A204.1 (cell line): ENCODE measurements around the gene HSPB6.
"Not testable (repeated sequence)": the region's sequence is repeated elsewhere in the genome, so short reads cannot be mapped to it uniquely, and the experiment has no call there.

Experiments
- FAIRE-seq: peaks from 2 replicates; lab custom pipeline; 2012; peaks lifted over from hg19 to GRCh38; lab: Jason Lieb, UNC

The HSPB6 gene

GRCh38 chr19:35785339-35785627, 28.5 kb upstream of the HSPB6 start:
- FAIRE-seq, result no peak

GRCh38 chr19:35784503-35785338, 27.9 kb upstream of the HSPB6 start:
- no peak for FAIRE-seq

DNA sequence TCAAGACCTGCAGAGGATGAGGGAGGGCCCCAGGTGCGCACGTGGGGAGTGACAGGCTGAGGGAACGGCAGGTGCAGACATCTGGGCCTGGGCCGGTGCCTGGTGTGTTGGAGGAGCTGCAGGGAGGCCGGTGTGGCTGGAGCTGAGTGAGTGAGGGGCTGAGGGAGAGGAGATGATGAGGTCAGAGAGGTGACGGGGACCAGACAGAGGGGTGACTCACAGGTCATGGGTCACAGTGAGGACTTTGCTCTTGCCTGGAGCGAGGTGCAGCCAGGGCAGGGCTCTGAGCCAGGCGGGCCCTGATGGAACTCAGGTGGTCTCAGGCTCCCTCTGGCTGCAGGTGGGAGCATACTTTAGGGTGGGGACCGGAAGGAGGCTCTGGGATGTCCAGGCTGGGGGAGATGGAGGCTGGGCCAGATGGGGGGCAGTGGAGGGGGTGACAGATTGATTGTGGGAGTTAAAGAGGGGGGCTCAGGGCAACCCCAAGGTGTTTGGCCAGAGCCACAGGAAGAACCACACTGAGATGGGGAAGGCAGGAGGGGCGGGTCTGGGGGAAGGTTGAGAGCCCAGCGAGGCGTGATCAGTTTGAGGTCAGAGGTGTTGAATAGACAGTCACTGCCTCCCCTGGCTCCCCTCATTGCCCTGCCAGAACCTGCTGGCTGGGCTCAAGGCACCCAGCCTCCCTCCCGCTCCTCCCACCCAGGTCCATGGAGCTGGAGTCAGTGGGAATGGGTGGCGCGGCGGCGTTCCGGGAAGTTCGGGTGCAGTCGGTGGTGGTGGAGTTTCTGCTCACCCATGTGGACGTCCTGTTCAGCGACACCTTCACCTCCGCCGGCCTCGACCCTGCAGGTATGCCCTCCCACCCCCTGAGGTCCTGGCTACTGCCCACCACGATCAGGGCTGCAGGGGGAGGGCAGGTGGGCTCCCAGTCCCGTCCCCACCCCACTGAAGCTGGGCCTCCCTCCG, 26.9 kb upstream of the HSPB6 start:
- no peak for FAIRE-seq

GRCh38 chr19:35782589-35782988, 25.8 kb upstream of the HSPB6 start:
- FAIRE-seq, result no peak

DNA sequence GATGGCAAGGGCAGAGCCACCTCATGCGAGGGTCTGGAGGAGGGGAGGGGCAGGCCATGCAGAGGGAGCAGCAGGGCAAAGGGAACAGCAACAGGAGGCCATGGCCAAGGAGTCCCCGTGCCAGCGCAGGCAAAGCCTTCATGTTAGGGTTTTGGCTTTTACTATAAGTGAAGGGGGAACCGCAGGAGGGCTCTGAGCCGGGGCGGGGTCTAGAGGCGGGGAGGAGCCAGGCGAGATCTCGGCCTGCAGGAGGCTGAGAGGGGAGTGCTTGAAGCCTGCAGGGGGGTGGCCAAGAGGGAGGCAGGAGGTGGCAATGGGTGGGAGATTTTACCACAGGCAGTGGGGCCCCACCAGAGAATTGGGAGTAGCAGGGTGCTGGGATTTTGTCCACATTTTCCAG, 24.8 kb upstream of the HSPB6 start:
- no peak for FAIRE-seq

DNA sequence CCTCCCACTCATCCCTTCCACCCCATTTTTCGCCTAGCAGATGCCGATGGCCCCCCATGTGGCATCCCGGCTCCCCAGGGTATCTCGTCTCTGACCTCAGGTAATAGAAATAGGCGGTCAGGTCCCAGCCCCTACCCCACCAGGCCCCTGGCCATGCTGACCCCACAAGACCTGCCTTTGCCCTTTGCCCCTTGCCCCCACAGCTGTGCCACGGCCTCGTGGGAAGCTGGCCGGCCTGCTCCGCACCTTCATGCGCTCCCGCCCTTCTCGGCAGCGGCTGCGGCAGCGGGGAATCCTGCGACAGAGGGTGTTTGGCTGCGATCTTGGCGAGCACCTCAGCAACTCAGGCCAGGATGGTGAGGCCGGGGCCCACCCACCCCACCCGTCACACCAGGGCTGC, 23.9 kb upstream of the HSPB6 start:
- no peak for FAIRE-seq

DNA sequence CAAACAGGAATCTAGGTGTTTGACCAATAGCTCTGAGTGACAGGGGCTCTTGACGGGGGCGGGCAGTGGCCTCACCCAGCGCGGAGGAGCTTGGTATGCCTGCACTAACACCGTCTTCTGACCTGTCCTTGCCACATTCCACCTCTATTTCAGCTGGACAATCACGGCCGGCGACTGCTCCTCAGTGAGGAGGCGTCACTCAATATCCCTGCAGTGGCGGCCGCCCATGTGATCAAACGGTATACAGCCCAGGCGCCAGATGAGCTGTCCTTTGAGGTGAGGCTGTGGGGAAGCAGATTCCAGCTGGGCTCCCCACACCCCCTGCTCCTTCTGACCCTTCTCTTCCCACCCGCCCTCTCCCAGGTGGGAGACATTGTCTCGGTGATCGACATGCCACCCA, 23.2 kb upstream of the HSPB6 start:
- FAIRE-seq, result no peak

- FAIRE-seq, result no peak
Measured at GRCh38 chr19:35779033-35779432, 22.2 kb upstream of the HSPB6 start.

DNA sequence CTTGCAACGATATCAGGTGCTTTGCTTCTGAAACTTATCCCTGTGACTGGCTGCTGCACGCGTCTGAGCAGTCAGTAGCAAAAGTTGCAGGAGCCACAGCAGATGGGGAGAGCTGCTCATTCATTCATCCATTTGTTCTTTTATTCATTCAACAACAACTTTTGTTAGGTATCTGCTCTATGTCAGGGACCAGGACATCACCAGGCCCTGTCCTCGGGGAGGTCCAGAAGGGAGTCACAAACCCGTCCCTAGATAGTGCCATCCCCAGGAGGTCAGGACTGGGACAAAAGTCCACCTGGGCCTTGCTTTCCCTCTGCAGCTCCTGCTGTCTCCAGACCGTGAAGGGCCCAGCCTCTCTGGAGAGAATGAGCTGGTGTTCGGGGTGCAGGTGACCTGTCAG, 21.1 kb upstream of the HSPB6 start:
- FAIRE-seq, result no peak

DNA sequence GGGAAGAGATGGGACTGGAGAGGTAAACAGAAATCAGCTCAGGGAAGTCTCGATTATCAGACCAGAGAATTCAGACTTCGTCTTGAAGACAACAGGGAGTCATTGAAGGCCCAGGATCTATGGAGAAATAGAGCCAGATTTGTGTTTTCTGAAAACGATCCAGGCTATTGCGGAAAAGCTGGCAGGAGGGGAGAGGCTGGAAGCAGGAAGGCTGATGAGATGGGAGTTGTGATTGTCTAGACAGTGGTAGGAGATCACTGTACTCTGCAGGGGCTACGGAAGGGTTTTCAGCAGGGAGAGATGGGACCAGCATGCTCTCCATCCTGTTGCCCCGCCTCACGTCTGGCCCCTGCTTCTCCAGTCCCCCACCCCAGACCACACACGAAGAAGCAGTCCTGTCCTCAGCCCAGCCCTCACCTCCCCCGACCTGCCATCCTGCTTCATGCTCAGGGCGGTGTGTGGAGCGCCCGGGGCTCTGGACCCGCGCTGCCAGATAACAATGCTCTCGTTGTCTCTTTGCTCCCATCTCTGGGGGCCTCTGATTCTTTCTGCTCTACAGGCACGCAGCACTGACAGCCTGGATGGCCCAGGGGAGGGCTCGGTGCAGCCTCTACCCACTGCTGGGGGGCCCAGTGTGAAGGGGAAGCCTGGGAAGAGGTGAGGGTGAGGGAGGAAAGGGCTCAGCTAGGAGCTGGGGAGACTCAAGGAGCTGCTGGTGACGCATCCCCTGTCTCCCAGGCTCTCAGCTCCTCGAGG, 20.4 kb upstream of the HSPB6 start:
- FAIRE-seq, result no peak

- FAIRE-seq, result no peak
Measured at GRCh38 chr19:35776102-35776788, 19.4 kb upstream of the HSPB6 start.

- peak; percentile 91 for FAIRE-seq
Measured at GRCh38 chr19:35775298-35776101, 18.7 kb upstream of the HSPB6 start, which contains the start of gene ARHGAP33. Gene ARHGAP33, plus strand, starts transcription at chr19:35775564. Its CDS starts 95 bp downstream, at chr19:35775659.

DNA sequence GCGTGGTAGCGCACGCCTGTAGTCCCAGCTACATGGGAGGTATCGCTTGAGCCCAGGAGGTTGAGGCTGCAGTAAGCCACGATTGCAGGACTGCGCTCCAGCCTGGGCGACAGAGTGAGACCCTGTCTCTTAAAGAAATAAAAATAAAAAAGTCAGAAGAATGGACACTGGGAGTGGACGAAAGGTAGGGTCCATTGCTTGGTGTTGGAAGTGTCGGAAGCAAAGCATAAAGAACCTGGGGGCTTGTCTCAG, 18.1 kb upstream of the HSPB6 start:
- FAIRE-seq, result no peak

- no peak for FAIRE-seq
Measured at GRCh38 chr19:35774274-35775045, 17.6 kb upstream of the HSPB6 start.

DNA sequence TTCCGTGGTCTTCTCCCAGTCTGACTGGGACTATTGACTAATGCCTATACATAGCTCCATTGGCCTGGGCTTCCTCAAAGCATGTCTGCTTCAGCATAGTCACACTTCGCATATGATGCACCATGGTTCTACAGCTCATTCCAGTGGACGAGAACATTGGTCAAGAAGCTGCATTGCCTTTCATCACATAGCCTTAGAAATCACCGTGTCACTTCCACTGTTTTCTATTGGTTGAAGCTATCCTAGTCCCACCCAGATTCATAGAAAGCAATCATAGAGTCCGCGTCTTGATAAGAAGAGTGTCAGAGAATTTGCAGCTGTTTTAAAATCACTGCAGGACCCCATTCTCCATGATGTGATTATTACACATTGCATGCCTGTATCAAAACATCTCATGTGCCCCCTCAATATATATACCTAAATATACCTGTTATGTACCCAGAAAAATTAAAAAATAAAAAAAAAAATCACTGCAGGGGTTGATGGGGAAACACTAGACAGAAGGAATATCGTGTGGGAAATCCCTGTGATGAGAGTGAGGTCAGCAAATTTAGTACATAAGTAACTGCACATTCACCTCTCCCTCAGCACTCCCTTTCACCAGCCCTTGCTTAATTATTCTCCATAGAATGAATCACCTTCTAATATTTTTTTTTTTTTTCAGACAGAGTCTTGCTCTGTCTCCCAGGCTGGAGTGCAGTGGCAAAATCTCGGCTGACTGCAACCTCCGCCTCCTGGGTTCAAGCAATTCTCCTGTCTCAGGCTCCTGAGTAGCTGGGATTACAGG, 16.4 kb upstream of the HSPB6 start:
- no peak for FAIRE-seq

GRCh38 chr19:35772362-35772761, 15.5 kb upstream of the HSPB6 start:
- FAIRE-seq, result not testable (repeated sequence)

DNA sequence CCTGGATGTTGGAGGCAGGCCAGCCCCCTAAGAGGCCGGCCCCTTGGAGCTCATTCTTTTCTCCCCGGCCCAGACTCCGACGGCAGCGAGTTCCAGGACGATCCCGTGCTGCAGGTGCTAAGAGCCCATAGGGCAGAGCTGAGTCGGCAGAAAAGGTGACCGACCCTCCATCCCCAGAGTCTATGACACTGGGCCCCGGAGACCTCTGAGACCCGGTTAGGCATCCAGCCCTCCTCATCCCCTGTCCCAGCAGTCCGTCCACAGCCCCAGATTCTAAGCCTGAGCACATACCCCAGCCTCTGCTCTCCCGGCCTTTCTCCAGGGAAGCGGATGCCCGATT, 11.2 kb upstream of the HSPB6 start:
- no peak for FAIRE-seq

- no peak for FAIRE-seq
Measured at GRCh38 chr19:35767288-35768081, 10.7 kb upstream of the HSPB6 start.

DNA sequence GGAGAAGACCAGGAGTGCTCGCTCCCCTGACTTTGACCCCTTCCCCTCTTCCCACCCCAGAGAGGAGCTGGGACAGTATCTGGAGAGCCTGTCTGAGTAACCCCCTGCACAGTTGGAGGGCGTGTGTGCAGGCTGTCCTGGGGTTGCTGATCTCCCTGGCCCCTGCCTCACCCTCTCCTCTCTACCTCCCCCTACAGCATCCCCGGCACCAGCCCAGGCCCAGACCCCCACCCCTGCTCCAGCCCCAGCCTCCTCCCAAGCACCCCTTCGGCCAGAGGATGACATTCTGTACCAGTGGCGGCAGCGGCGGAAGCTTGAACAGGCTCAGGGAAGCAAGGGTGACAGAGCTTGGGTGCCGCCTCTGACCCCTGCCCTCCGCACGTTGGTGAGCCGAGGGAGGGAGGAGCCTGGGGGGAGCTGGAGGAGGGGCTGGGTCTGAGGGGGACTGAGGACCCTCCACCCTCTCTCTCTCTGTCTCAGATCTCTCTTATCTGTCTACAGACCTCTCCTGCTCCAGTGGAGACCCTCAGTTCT, 9.8 kb upstream of the HSPB6 start:
- FAIRE-seq, result no peak
